DMS53 (cell line): ENCODE data around the gene SH3RF1.

ENCODE experiments used
- DNase-seq: peaks from one replicate; lab custom pipeline; 2025; lab: John Stamatoyannopoulos, UW

SH3RF1 gene

GRCh38 chr4:169070071-169070894 is 200.5 kb downstream of the SH3RF1 start:
- peak; percentile 93 for DNase-seq

GRCh38 chr4:169068423-169068822 is 202.3 kb downstream of the SH3RF1 start:
- DNase-seq = no peak

- no peak for DNase-seq
Measured at GRCh38 chr4:169066934-169067333, 203.8 kb downstream of the SH3RF1 start.

- DNase-seq = no peak
Measured at GRCh38 chr4:169064296-169064695, 206.5 kb downstream of the SH3RF1 start.

GRCh38 chr4:169063441-169063840 is 207.3 kb downstream of the SH3RF1 start:
- no peak for DNase-seq

GRCh38 chr4:169062897-169063244 is 207.9 kb downstream of the SH3RF1 start:
- DNase-seq = no peak

GRCh38 chr4:169061386-169061785 is 209.4 kb downstream of the SH3RF1 start:
- DNase-seq = no peak

GRCh38 chr4:169060391-169061091 is 210.2 kb downstream of the SH3RF1 start:
- DNase-seq = no peak

- DNase-seq = no peak
Measured at GRCh38 chr4:169059306-169060211, 211.2 kb downstream of the SH3RF1 start.

GRCh38 chr4:169058312-169058711 is 212.4 kb downstream of the SH3RF1 start:
- no peak for DNase-seq

GRCh38 chr4:169054879-169055278 is 215.9 kb downstream of the SH3RF1 start:
- no peak for DNase-seq

- no peak for DNase-seq
Measured at GRCh38 chr4:169052594-169052945, 218.2 kb downstream of the SH3RF1 start.

- no peak for DNase-seq
Measured at GRCh38 chr4:169051761-169052593, 218.8 kb downstream of the SH3RF1 start.

GRCh38 chr4:169050881-169051760 is 219.6 kb downstream of the SH3RF1 start:
- no peak for DNase-seq

GRCh38 chr4:169050284-169050683 is 220.5 kb downstream of the SH3RF1 start:
- no peak for DNase-seq

GRCh38 chr4:169048868-169049414 is 221.8 kb downstream of the SH3RF1 start:
- no peak for DNase-seq

- DNase-seq = no peak
Measured at GRCh38 chr4:169047956-169048355, 222.8 kb downstream of the SH3RF1 start.

GRCh38 chr4:169045862-169046584 is 224.7 kb downstream of the SH3RF1 start:
- no peak for DNase-seq

GRCh38 chr4:169044714-169045447 is 225.9 kb downstream of the SH3RF1 start:
- no peak for DNase-seq
